NCI-H2107 treated with DMSO at 0.1 percent for 48 hours (cell line): ENCODE data around the gene SPATA13.

Experiments used
- DNase-seq: peaks from one replicate; lab custom pipeline; 2025; ENCODE audit not compliant: unreplicated experiment; lab: John Stamatoyannopoulos, UW

Gene SPATA13

DNA sequence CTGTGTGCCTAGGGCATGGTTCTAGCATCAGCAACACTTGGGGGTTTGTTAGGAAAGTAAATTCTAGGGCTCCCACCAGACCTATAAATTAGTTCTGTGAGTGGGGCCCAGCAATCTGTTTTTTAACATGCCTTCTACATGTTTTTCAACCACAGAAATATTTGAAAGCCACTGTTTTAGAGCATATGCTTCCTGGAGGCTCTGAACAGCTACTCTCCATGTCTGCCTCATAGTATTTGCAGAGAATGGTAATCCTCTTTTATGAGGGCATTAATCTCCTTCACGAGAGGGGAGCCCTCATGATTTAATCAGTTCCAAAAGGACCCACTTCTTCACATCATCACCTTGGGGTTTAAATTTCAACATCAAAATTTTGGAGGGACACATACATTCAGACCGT lies 6.0 kb downstream of the SPATA13 start:
- DNase-seq: no peak

- no peak for DNase-seq
Observed at GRCh38 chr13:24167666-24168391, 7.3 kb downstream of the SPATA13 start.

GRCh38 chr13:24168392-24168750 lies 7.9 kb downstream of the SPATA13 start:
- DNase-seq: no peak

- no peak for DNase-seq
Observed at GRCh38 chr13:24168979-24169378, 8.5 kb downstream of the SPATA13 start.

DNA sequence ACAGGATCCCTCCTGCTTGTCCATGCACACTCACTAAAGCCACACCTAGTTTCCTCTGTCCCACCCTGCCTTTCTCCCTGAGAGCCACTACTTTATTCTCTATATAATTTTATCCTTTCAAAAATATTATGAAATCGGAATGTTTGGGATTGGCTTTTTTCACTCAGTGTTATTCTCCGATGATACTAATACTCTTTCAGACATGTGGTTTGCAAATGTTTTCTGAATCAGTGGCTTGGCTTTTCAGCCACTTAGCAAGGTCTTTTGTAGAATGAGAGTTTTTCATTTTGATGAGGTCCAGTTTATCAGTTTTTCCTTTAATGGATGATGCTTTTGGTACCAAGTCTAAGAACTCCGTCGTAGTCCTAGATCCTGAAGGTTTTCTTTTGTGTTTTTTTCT lies 11.6 kb downstream of the SPATA13 start:
- DNase-seq: no peak

DNA sequence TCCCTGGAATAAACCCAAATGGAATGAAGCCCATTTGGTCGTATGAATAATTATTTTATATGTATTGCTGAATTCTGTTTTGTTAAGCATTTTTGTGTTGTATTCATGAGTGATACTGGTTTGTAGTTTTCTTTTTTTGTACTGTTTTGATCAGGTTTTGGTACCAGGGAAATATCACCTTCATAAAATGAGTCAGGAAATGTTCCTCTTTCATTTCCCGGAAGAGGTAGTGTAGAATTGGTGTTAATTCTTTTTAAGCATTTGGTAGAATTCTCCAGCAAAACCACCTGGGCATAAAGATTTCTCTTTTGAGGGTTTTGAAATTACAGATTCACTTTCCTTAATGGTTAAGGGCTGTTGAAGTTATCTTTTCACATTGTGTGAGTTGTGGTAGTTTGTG lies 13.3 kb downstream of the SPATA13 start:
- DNase-seq: no peak

DNA sequence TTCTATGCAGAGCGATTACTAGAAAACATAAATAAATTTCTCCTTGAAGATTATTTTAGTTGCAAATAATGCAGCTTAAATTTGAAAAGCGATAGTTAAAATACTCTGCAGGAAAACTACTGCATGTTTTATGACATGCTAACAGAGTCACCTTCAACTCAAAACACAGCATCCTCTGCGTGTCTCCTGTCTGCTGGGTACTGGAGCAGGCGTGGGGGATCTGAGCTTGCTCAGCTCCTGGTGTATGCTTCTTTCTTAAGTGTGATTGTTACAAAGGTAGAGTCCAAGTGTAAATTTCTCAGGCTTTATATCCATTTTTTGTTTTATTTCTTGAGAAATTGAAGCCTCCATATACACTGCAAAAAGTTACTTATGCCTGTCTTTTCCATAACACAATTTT lies 15.3 kb downstream of the SPATA13 start:
- no peak for DNase-seq

DNA sequence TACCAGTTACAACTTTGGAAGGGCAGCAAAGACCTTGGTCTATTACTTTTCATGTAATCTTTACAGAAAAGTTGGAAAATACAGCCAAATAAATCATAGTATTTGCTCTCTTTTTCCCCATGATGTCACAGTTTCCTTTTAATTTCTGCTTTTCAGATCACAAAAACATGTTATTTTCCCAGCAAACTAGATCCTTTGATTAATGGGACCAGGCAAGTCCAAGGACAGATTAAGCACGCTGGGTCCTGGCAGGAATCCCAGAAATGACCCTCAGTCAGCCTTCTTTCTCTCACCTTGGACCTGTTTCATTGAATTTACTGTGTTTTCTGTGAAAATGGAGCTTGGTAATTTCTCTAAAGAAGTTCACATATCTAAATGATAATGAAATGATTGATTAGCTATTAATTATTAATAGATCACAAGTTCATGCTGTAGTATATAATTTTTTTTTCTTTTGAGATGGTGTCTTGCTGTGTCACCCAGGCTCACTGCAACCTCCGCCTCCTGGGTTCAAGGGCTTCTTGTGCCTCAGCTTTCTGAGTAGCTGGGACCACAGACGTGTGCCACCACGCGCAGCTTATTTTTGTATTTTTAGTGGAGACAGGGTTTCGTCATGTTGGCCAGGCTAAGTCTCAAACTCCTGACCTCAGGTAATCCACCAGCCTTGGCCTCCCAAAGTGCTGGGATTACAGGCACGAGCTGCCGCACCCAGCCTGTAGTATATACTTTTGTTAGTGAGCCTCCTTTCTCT lies 16.0 kb downstream of the SPATA13 start:
- no peak for DNase-seq

- DNase-seq: no peak
Observed at GRCh38 chr13:24178847-24179485, 18.4 kb downstream of the SPATA13 start.

DNA sequence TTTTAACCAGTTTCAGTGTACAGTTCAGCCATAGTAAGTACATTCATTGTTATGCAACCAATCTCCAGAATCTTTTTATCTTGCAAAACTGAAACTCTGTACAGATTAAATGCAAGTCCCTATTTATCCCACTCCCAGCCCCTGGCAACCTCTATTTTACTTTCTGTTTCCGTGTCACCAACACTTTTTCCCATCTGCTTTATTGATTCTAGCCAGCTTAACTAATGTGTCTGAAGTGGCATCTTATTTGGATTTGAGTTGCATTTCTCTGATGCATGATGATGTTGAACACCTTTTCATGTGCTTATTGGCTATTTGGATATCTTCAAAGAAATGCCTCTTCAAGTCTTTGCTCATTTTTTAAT lies 18.9 kb downstream of the SPATA13 start:
- no peak for DNase-seq

GRCh38 chr13:24180750-24181377 lies 20.3 kb downstream of the SPATA13 start:
- DNase-seq: no peak

- DNase-seq: no peak
Observed at GRCh38 chr13:24181991-24182702, 21.6 kb downstream of the SPATA13 start.

GRCh38 chr13:24182703-24183081 lies 22.2 kb downstream of the SPATA13 start:
- DNase-seq: no peak

GRCh38 chr13:24183741-24184182 lies 23.2 kb downstream of the SPATA13 start:
- DNase-seq: no peak

GRCh38 chr13:24184265-24184841 lies 23.8 kb downstream of the SPATA13 start:
- DNase-seq: no peak

DNA sequence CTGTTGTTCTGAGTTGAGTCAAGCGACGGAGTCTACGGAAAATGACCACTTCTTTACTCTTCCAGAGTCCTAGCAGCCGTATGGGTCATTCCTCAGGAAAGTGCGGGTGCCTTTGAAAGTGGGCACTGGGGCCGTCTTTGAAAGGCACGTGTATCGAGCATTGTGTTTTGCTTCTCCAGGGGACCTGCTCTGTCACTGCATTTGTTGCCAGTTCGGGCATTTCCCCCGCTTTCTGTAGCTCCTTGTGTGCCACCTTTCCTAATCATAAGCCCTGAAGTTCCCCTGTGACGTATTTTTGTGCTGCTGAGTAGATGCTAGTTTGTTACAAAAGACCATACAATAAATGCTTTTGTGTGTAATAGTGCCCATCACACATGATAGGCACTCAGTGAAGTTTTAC lies 24.4 kb downstream of the SPATA13 start:
- no peak for DNase-seq

GRCh38 chr13:24185591-24186232 lies 25.2 kb downstream of the SPATA13 start:
- no peak for DNase-seq

DNA sequence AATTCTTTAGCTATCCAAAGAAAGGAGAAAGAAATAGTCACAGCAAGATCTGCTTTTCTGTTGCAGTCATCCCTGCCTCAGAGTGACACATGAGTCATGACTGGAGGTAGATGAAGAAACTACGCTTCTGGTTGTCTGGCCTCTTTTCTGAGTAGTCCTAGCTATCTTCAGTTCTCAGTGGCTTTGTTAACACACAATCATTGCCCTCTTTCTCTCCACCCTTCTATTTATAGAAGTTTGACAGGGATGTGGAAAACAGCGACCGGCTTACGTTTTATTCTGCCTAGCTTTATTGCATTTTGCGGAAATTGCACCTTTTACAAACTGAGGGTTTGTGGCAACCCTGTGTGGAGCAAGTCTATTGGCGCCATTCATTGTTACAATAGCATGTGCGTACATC lies 26.7 kb downstream of the SPATA13 start:
- DNase-seq: no peak

DNA sequence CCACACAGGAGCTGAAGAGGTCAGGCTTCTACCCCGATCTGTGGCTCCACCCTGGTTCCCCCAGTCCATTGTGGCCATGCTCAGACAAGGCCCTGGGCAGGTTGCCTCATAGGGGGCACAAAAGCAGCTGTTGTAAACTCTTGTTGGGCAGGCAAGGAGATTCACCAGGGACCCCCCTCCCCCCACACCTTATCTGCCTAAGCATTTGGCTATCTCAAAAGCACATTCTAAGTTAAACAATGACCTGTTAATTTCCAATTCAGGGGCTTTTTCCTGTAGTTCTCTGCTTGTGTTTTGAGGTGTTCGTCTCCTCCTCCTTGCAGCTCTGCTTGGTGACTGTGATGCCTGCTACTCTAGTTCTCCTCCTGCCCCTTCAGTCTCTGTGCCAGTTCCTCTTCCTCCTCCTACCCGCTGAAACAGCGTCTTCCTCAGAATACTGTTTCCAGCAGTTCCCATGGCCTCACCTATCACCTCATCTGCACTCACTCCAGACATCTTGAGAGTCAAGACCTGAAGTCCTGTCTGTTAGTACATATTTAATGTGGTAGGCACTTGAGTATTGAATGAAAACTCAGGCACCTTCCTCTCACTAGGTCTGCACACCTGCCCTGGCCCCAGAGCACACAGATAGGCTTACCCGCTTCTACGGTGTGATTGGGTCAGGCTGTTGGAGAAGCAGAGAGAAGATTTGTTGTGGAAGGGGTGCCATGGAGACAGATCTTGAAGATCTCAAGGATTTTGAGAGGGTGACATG lies 31.7 kb downstream of the SPATA13 start:
- DNase-seq: no peak

GRCh38 chr13:24192811-24193162 lies 32.3 kb downstream of the SPATA13 start:
- no peak for DNase-seq
